Transverse colon (tissue), 3 donors: ENCODE data around the gene ATP11A.
"Not testable (repeated sequence)": the region's sequence is repeated elsewhere in the genome, so short reads cannot be mapped to it uniquely, and the experiment has no call there.

Experiments
- CTCF ChIP-seq, 5 experiments: fragments of 200-600 bp in 3 of 5; fragments of 450-650 bp in 2 of 5; sonication (generic) in 3 of 5; IDR thresholded peaks; 1 replicate in 2 of 5; 2 replicates in 3 of 5; pipeline ENCODE4 v1.5.1; 2016 to 2017; ENCODE audit warnings: antibody characterized with exemption in 5 of 5, inconsistent platforms in 3 of 5, mild to moderate bottlenecking in 2 of 5, moderate library complexity in 1 of 5
- POLR2A ChIP-seq: fragments of 450-650 bp; IDR thresholded peaks from one replicate; pipeline ENCODE4 v1.6.1; 2016; ENCODE audit warnings: antibody characterized with exemption, mild to moderate bottlenecking, moderate library complexity

GRCh38 chr13:112685189-112685805 is 4.5 kb upstream of the ATP11A start:
- not testable (repeated sequence) for TF ChIP-seq CTCF (IDR thresholded peaks at IDR 0.05); POLR2A
